Tibial nerve (tissue), 3 donors: ENCODE measurements around the gene PLEKHA7.

Source experiments
- CTCF ChIP-seq, 5 experiments: fragments of 200-600 bp in 3 of 5; fragments of 450-650 bp in 2 of 5; sonication (generic) in 3 of 5; IDR thresholded peaks; one replicate each; pipeline ENCODE4 v1.5.1; 2016 to 2019; ENCODE audit warnings: antibody characterized with exemption in 5 of 5, mild to moderate bottlenecking in 3 of 5, moderate library complexity in 2 of 5
- POLR2A ChIP-seq, 2 donors: fragments of 450-650 bp; IDR thresholded peaks; one replicate each; pipeline ENCODE4 v1.6.1; 2017; ENCODE audit warnings: antibody characterized with exemption in 2 of 2, mild to moderate bottlenecking in 2 of 2, moderate library complexity in 2 of 2

GRCh38 chr11:16781936-16782919 is 232.0 kb downstream of the PLEKHA7 start:
- TF ChIP-seq POLR2A (IDR thresholded peaks at IDR 0.05) (no peak), CTCF (IDR thresholded peaks at IDR 0.05) (no peak)
